GM23338 (cell line): Measurements from ENCODE around the gene PRKAR1A.

Source experiments
- CREB1 ChIP-seq: fragments of 250-450 bp; sonication (Bioruptor Pico); IDR thresholded peaks from 2 replicates; pipeline ENCODE4 v1.5.0; 2020; ENCODE audit warnings: low read depth, mild to moderate bottlenecking, moderate library complexity
- CTCF ChIP-seq, 2 experiments: fragments of 200-600 bp in 1 of 2; sonication (generic) in 1 of 2; conservative IDR thresholded peaks; 2 replicates each; pipeline versions ENCODE4 v1.5.1 to v1.6.1; 2016 to 2017; ENCODE audit warnings: antibody characterized with exemption in 2 of 2, low read depth in 2 of 2, mild to moderate bottlenecking in 2 of 2, moderate library complexity in 1 of 2
- ETS1 ChIP-seq: IDR thresholded peaks from 2 replicates; pipeline ENCODE4 v1.6.1; 2016; ENCODE audit warnings: antibody characterized with exemption
- EZH2 ChIP-seq: fragments of 200-600 bp; sonication (generic); IDR thresholded peaks from one replicate; pipeline ENCODE4 v1.8.0; 2017; ENCODE audit warnings: antibody characterized with exemption, mild to moderate bottlenecking, low read depth; ENCODE audit not compliant: unreplicated experiment
- EZH2phosphoT487 ChIP-seq: fragments of 200-600 bp; sonication (generic); IDR thresholded peaks from one replicate; pipeline ENCODE4 v1.8.1; 2018; ENCODE audit warnings: antibody characterized with exemption; ENCODE audit not compliant: unreplicated experiment
- JUNB ChIP-seq: IDR thresholded peaks from one replicate; pipeline ENCODE4 v1.6.1; 2016; ENCODE audit warnings: antibody characterized with exemption; ENCODE audit not compliant: unreplicated experiment
- NANOG ChIP-seq: IDR thresholded peaks from 2 replicates; pipeline ENCODE4 v1.6.1; 2016; ENCODE audit warnings: antibody characterized with exemption, borderline replicate concordance
- POLR2AphosphoS5 ChIP-seq: IDR thresholded peaks from 2 replicates; pipeline ENCODE4 v1.6.1; 2016; ENCODE audit warnings: antibody characterized with exemption, low read depth
- REST ChIP-seq: IDR thresholded peaks from one replicate; pipeline ENCODE4 v1.6.1; 2018; ENCODE audit warnings: antibody characterized with exemption; ENCODE audit not compliant: unreplicated experiment
- STAT1 ChIP-seq: IDR thresholded peaks from one replicate; pipeline ENCODE4 v1.6.1; 2016; ENCODE audit warnings: antibody characterized with exemption; ENCODE audit not compliant: unreplicated experiment
- ZNF114 ChIP-seq: fragments of 250-450 bp; sonication (Bioruptor Pico); IDR thresholded peaks from 2 replicates; pipeline ENCODE4 v1.5.0; 2020; ENCODE audit warnings: mild to moderate bottlenecking, moderate library complexity
- ZNF331 ChIP-seq: fragments of 250-450 bp; sonication (Bioruptor Pico); IDR thresholded peaks from 2 replicates; pipeline ENCODE4 v1.5.0; 2020; ENCODE audit warnings: low read depth, mild to moderate bottlenecking, moderate library complexity
- ZNF462 ChIP-seq: fragments of 250-450 bp; sonication (Bioruptor Pico); IDR thresholded peaks from 2 replicates; pipeline ENCODE4 v1.5.0; 2020; ENCODE audit warnings: mild to moderate bottlenecking, moderate library complexity

GRCh38 chr17:68576137-68576536 is 63.9 kb downstream of the PRKAR1A start:
- TF ChIP-seq CREB1, result no peak
- TF ChIP-seq CTCF (conservative IDR thresholded peaks at IDR 0.05; ENCODE audit: low read depth in 2 of 2), result no peak
- no peak for TF ChIP-seq EZH2
- no peak for TF ChIP-seq POLR2AphosphoS5
- TF ChIP-seq EZH2phosphoT487, result no peak
- no peak for TF ChIP-seq REST
- TF ChIP-seq ETS1, result no peak
- no peak for TF ChIP-seq JUNB
- TF ChIP-seq ZNF114 (CRISPR knock-in tag), result no peak
- TF ChIP-seq ZNF462 (CRISPR knock-in tag), result no peak
- TF ChIP-seq STAT1, result no peak
- no peak for TF ChIP-seq ZNF331 (CRISPR knock-in tag)
- no peak for TF ChIP-seq NANOG
